HS-5 (cell line): Measurements from ENCODE around the gene SNHG17.
"Not testable (repeated sequence)": the region's sequence is repeated elsewhere in the genome, so short reads cannot be mapped to it uniquely, and the experiment has no call there.

Source experiments
- DNase-seq: peaks from one replicate; pipeline ENCODE4 v3.0.0-alpha.2; 2012; ENCODE audit warnings: low read depth

The SNHG17 gene

DNA sequence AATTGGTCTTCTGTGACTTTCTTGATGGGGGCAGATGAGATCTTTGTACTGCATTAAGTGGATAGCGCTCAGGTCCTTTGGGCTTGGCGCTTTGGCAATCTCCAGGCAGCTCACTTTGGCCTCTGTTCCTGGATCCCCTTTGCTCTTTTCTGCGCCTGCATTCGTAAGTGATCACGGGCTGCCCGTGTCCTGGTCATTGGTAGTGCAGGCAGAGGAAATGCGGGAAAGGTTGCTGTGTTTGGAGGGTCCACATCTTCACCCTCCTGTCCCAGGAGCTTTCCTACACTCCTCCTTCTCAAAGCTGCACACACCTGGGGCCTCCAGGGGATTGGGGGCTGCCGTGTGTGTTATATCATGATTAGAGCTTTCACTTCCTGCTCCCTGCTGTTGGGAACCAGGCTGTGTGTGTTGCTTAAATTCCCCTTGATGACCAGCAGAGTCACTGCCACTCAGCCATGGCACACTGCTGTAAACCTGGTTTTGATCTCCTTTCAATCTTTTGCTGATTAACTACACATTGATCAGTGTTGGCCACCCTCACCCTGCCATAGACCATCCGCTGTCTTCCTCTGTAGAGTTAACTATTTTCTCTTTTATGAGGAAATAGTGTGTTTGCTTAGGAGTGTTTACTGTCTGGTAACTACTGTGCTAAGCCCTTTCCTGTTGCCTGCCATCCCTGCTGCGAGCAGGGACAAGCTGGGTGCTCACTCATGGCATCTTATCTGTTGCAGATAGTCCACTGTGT, 13.0 kb upstream of the SNHG17 start:
- no peak for DNase-seq

GRCh38 chr20:38447251-38447661, 12.1 kb upstream of the SNHG17 start:
- no peak for DNase-seq

GRCh38 chr20:38446441-38447209, 11.5 kb upstream of the SNHG17 start:
- peak; percentile 73 for DNase-seq

GRCh38 chr20:38445901-38446425, 10.8 kb upstream of the SNHG17 start:
- no peak for DNase-seq

GRCh38 chr20:38445381-38445796, 10.3 kb upstream of the SNHG17 start:
- no peak for DNase-seq

DNA sequence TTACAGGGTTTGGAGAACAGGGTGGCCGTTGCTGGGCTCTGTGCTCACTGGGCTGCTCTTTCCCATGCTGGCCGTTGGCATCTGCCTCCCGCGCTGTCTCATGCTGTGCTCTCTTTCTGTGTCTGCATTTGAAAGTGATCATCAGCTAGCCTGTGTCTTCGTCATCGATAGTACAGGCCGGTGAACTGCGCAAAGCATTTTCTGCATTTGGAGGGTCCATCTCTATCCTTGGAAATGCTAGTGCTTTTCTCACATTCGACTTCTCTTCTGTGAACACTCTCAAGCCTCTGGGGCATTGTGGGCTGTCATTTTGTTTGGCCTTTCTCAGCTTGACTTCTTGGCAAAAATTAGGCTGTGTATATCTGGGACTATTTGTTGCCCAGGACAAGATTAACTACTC, 6.8 kb upstream of the SNHG17 start:
- DNase-seq: no peak

DNA sequence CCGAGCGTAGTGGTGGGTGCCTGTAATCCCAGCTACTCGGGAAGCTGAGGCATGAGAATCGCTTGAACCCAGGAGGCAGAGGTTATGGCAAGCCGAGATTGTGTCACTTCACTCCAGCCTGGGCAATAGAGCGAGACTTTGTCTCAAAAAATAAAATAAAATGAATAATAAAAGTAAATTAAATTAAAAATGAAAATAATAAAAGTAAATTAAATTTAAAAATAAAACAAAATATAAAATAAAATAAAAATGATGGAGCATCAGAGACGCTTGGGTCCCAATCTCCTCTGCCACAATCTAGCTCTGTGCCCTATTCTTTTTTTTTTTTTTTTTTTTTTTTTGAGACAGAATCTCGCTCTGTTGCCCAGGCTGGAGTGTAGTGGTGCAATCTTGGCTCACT, 6.0 kb upstream of the SNHG17 start:
- DNase-seq: not testable (repeated sequence)

DNA sequence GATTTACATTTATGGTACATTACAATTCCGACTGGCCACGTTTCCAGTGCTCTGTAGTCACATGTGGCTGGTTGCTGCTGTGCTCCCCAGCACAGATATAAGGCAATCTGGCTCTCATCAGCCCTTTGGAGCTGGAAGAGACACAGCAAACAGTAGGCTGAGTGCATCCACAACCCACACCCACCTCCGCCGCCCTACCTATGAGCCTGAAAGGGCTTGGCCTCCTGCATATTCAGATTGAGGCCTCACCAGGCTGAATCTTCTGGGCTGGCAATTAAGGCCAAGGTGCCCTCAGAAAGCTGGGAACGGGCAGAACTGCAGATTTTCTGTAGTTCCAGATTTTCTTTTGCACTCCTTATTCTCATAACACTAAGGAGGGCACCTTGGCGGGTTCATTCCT, 2.7 kb upstream of the SNHG17 start:
- DNase-seq: no peak

GRCh38 chr20:38435555-38435939, 419 bp upstream of the SNHG17 start:
- peak; percentile 49 for DNase-seq

DNA sequence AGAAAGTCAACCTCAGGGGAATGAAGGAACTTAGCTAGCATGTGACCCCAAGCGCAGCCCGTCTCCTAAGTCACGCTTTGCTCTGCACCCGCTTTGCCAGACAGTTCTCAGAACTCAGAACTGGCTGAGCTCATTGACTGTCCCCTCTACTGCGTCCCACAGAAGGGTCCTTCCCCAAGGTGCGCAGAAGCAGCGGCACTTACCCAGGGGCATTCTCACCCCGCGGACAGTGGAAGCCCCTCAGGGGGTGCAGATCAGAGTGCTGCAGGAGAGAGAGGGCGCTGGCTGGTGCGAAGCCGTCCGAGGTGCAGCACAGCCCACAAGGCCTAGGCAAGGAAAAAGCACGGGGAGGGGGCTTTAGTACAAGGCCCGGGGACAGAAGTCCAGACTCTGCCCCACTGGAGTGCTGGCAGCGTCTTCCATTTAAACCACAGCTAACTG, 807 bp downstream of the SNHG17 start:
- DNase-seq: no peak

DNA sequence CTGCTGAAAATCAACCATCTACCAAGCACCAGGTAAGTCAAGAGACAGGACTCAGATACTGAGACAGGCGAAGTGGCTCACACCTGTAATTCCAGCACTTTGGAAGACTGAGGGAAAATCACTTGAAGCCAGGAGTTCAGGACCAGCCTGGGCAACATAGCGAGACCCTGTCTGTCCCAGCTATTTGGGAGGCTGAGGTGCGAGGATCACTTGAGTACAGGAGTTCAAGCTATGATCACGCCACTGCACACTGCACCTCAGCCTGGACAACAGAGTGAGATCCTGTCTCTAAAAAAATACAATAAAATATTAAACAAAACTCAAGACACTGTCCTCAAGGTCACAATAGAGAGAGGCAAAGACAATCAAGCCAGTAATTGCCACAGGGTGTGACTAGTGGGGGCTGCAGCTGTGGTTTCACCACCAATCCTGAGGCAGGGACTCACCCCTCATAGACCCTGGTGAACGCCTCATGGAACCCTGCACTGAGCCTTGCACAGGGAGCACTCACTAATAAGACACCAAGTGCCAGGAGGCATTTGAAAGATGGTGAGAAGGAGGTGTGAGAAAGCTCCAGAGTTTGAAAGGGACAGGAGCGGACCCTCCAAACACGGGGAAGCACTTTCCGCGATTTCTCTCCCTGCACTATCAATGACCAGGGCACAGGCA, 1.7 kb downstream of the SNHG17 start:
- DNase-seq: no peak

DNA sequence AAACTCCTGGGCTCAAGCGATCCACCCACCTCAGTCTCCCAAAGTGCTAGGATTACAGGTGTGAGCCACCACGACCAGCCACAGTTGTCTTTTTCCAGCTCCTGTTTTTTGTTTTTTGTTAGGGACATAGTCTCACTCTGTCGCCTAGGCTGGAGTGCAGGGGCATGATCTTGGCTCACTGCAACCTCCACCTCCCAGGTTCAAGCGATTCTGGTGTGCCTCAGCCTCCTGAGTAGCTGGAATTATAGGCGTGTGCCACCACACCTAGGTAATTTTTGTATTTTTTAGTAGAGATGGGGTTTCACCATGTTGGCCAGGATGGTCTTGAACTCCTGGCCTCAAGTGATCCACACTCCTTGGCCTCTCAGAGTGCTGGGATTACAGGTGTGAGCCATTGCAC, 2.3 kb downstream of the SNHG17 start:
- not testable (repeated sequence) for DNase-seq

GRCh38 chr20:38432292-38432691, 2.8 kb downstream of the SNHG17 start:
- DNase-seq: no peak

- no peak for DNase-seq
Measured at GRCh38 chr20:38430679-38431325, 4.3 kb downstream of the SNHG17 start.

- no peak for DNase-seq
Measured at GRCh38 chr20:38429301-38429700, 5.8 kb downstream of the SNHG17 start.

- no peak for DNase-seq
Measured at GRCh38 chr20:38428800-38429199, 6.3 kb downstream of the SNHG17 start.

GRCh38 chr20:38427655-38428023, 7.5 kb downstream of the SNHG17 start:
- no peak for DNase-seq

- DNase-seq: peak; percentile 82
Measured at GRCh38 chr20:38426006-38426897, 8.9 kb downstream of the SNHG17 start.

GRCh38 chr20:38424401-38424800, 10.7 kb downstream of the SNHG17 start:
- no peak for DNase-seq

GRCh38 chr20:38423541-38423940, 11.6 kb downstream of the SNHG17 start:
- no peak for DNase-seq

DNA sequence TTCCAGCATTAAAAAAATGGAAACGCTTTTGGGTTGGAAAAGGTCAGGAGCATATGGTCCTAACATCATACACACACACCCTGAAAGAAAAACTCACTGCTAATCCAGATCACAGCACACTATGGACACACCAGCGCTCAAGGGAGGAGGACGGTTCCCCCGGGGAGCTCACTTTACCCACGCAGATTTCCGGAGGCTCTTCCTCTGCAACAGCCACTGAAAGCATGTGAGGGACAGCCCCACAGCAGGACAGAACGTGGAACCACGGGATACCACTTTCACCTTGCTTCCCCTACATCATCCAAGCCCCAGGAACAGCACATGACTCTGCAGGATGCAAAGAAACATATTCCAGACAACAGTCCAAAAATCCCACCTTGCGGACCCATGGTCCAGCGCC, 13.2 kb downstream of the SNHG17 start:
- DNase-seq: no peak
